Lower leg skin (tissue), 3 donors: ENCODE data around the gene POR.

Experiments
- CTCF ChIP-seq, 3 donors: fragments of 450-650 bp; IDR thresholded peaks; one replicate each; pipeline ENCODE4 v1.5.1; 2016; ENCODE audit warnings: antibody characterized with exemption in 3 of 3, mild to moderate bottlenecking in 3 of 3, moderate library complexity in 2 of 3
- POLR2A ChIP-seq, 2 donors: fragments of 450-650 bp; IDR thresholded peaks; one replicate each; pipeline ENCODE4 v1.6.1; 2016 to 2017; ENCODE audit warnings: antibody characterized with exemption in 2 of 2, mild to moderate bottlenecking in 1 of 2, moderate library complexity in 1 of 2

- TF ChIP-seq CTCF (IDR thresholded peaks at IDR 0.05) (no peak), POLR2A (IDR thresholded peaks at IDR 0.05) (no peak)
Observed at GRCh38 chr7:75951506-75951905, 36.6 kb downstream of the POR start.
